GM13976 (cell line): ENCODE data around the gene CFAP410.

Experiments
- DNase-seq: peaks from one replicate; pipeline ENCODE4 v3.0.0; 2012; ENCODE audit warnings: low spot score
- CTCF ChIP-seq: IDR thresholded peaks from 2 replicates; pipeline ENCODE4 v1.5.1; 2012; ENCODE audit warnings: borderline replicate concordance, mild to moderate bottlenecking; ENCODE audit not compliant: insufficient read depth; ENCODE audit errors: extremely low read depth, missing control alignments, control extremely low read depth
- in situ Hi-C: fragments of 300-500 bp; cut with MboI; formaldehyde crosslinking; loops from one replicate; pipeline ENCODE4 v1.12.0; 2022; ENCODE audit warnings: low sequenced_read_pairs, mixed read lengths, inconsistent platforms; ENCODE audit not compliant: unreplicated experiment

The CFAP410 gene

GRCh38 chr21:44338971-44339910, at the start of gene CFAP410:
Gene CFAP410, minus strand, starts transcription at chr21:44339390. Its CDS starts 196 bp downstream, at chr21:44339194.
- in situ Hi-C loops: no loop called here
- TF ChIP-seq CTCF: no peak
- DNase-seq: peak; percentile 99

- no peak for DNase-seq
- in situ Hi-C loops: no loop called here
- TF ChIP-seq CTCF: no peak
Measured at GRCh38 chr21:44384968-44385367, 45.8 kb upstream of the CFAP410 start.

GRCh38 chr21:44383216-44383615, 44.0 kb upstream of the CFAP410 start:
- DNase-seq: no peak
- TF ChIP-seq CTCF: no peak
- in situ Hi-C loops: no loop called here

- no peak for TF ChIP-seq CTCF
- in situ Hi-C loops: no loop called here
- no peak for DNase-seq
Measured at GRCh38 chr21:44382536-44382935, 43.3 kb upstream of the CFAP410 start.

GRCh38 chr21:44381874-44382273, 42.7 kb upstream of the CFAP410 start:
- in situ Hi-C loops: no loop called here
- DNase-seq: no peak
- TF ChIP-seq CTCF: no peak

GRCh38 chr21:44380876-44381275, 41.7 kb upstream of the CFAP410 start:
- peak; percentile 17 for DNase-seq
- no peak for TF ChIP-seq CTCF
- in situ Hi-C loops: no loop called here
